IMR-90 (cell line): ENCODE measurements around the gene SLF2. TPM values are rescaled to one million over a fixed set of nuclear protein-coding genes. Genes with fewer than 3 reads are reported as not detected.

Experiments used
- ATAC-seq: fragments of 200-7000 bp; cut with Tn5 transposase; 2 replicates; pipeline ENCODE4 v1.9.1; 2020; ENCODE audit warnings: low read depth, mild to moderate bottlenecking, moderate library complexity
- BruUV-seq: library from RNA; stranded (reverse); fragments of 400-500 nt; replicated peaks from 2 replicates; lab custom pipeline; 2021; lab: Mats Ljungman, UMichigan
- CTCF ChIA-PET: fragments of 300-600 bp; formaldehyde crosslinking; extraction: SDS; loops from one replicate; lab custom pipeline; 2021; ENCODE audit warnings: antibody characterized with exemption; lab: Yijun Ruan, JAX
- POLR2A ChIA-PET: fragments of 300-600 bp; sonication (Branson Sonifier 250); formaldehyde crosslinking; loops from one replicate; lab custom pipeline; 2022; ENCODE audit warnings: antibody characterized with exemption; ENCODE audit not compliant: unreplicated experiment; lab: Charles Lee
- DNase-seq: peaks from one replicate; pipeline ENCODE4 v3.0.0; 2013
- H2AFZ ChIP-seq: replicated peaks from 2 replicates; pipeline ENCODE3; 2013; ENCODE audit warnings: low read length, mild to moderate bottlenecking; ENCODE audit not compliant: poor library complexity
- H2AK5ac ChIP-seq: 2 replicates; pipeline ENCODE4 v1.6.1; 2013; ENCODE audit warnings: low read depth, low read length, inconsistent platforms
- H2AK9ac ChIP-seq: replicated peaks from 2 replicates; pipeline ENCODE3; 2013; ENCODE audit warnings: mild to moderate bottlenecking, low read depth, low read length, moderate library complexity; ENCODE audit not compliant: poor library complexity
- H2BK120ac ChIP-seq: 2 replicates; pipeline ENCODE4 v1.6.1; 2013; ENCODE audit warnings: low read depth, low read length, inconsistent platforms
- H2BK15ac ChIP-seq: 3 replicates; pipeline ENCODE4 v1.6.1; 2013; ENCODE audit warnings: low read depth, low read length, inconsistent platforms
- H2BK20ac ChIP-seq: 2 replicates; pipeline ENCODE4 v1.6.1; 2013; ENCODE audit warnings: low read depth, mild to moderate bottlenecking, inconsistent platforms, low read length, moderate library complexity
- H2BK5ac ChIP-seq: 2 replicates; pipeline ENCODE4 v1.6.1; 2013; ENCODE audit warnings: mild to moderate bottlenecking, low read depth, low read length, inconsistent platforms; ENCODE audit not compliant: poor library complexity, severe bottlenecking
- H3K14ac ChIP-seq: replicated peaks from 2 replicates; pipeline ENCODE4 v1.6.1; 2013; ENCODE audit warnings: low read depth, low read length, inconsistent platforms
- H3K18ac ChIP-seq: 2 replicates; pipeline ENCODE4 v1.6.1; 2013; ENCODE audit warnings: low read depth, low read length, control low read depth
- H3K23ac ChIP-seq: 2 replicates; pipeline ENCODE4 v1.6.1; 2013; ENCODE audit warnings: low read depth, low read length, inconsistent platforms
- H3K27ac ChIP-seq: 2 replicates; pipeline ENCODE4 v1.5.1; 2013; ENCODE audit warnings: mild to moderate bottlenecking, control low read depth, low read length; ENCODE audit not compliant: insufficient read depth
- H3K27me3 ChIP-seq: 2 replicates; pipeline ENCODE4 v1.6.1; 2013; ENCODE audit warnings: low read length; ENCODE audit not compliant: control insufficient read depth, insufficient read depth
- H3K36me3 ChIP-seq: 2 replicates; pipeline ENCODE4 v1.6.1; 2013; ENCODE audit warnings: low read length, mixed read lengths; ENCODE audit not compliant: control insufficient read depth, insufficient read depth
- H3K4ac ChIP-seq: 2 replicates; pipeline ENCODE4 v1.6.1; 2013; ENCODE audit warnings: low read depth, low read length, inconsistent platforms
- H3K4me1 ChIP-seq: 2 replicates; pipeline ENCODE4 v1.6.1; 2013; ENCODE audit warnings: low read length, mixed read lengths; ENCODE audit not compliant: control insufficient read depth, insufficient read depth
- H3K4me2 ChIP-seq: 2 replicates; pipeline ENCODE4 v1.6.1; 2013; ENCODE audit warnings: low read depth, mild to moderate bottlenecking, control low read depth, low read length, moderate library complexity
- H3K4me3 ChIP-seq: 2 replicates; pipeline ENCODE4 v1.5.1; 2013; ENCODE audit warnings: low read depth, mild to moderate bottlenecking, control low read depth, low read length, moderate library complexity; ENCODE audit not compliant: insufficient read depth
- H3K56ac ChIP-seq: 2 replicates; pipeline ENCODE4 v1.6.1; 2013; ENCODE audit warnings: low read length, inconsistent platforms; ENCODE audit not compliant: insufficient read depth; ENCODE audit errors: extremely low read depth
- H3K79me1 ChIP-seq, 2 experiments: 2 replicates each; pipeline ENCODE4 v1.6.1; 2013; ENCODE audit warnings: low read length in 2 of 2, inconsistent platforms in 1 of 2, low read depth in 1 of 2
- H3K9ac ChIP-seq: 2 replicates; pipeline ENCODE4 v1.6.1; 2013; ENCODE audit warnings: low read depth, low read length, control low read depth
- H3K9me1 ChIP-seq: 2 replicates; pipeline ENCODE4 v1.6.1; 2013; ENCODE audit warnings: low read length, inconsistent platforms; ENCODE audit not compliant: insufficient read depth
- H3K9me3 ChIP-seq: 2 replicates; pipeline ENCODE4 v1.6.1; 2013; ENCODE audit warnings: low read length; ENCODE audit not compliant: control insufficient read depth, insufficient read depth
- H4K20me1 ChIP-seq: 2 replicates; pipeline ENCODE4 v1.6.1; 2013; ENCODE audit warnings: low read length, inconsistent platforms; ENCODE audit not compliant: insufficient read depth
- H4K5ac ChIP-seq: 2 replicates; pipeline ENCODE4 v1.6.1; 2013; ENCODE audit warnings: mild to moderate bottlenecking, low read depth, low read length, control low read depth
- H4K8ac ChIP-seq, 2 experiments: 2 replicates each; pipeline ENCODE4 v1.6.1; 2013; ENCODE audit warnings: low read depth in 2 of 2, low read length in 2 of 2, control low read depth in 1 of 2, inconsistent platforms in 1 of 2
- H4K91ac ChIP-seq: 2 replicates; pipeline ENCODE4 v1.6.1; 2013; ENCODE audit warnings: low read depth, low read length, inconsistent platforms; ENCODE audit not compliant: insufficient read depth
- BHLHE40 ChIP-seq: fragments of 150-350 bp; IDR thresholded peaks from 2 replicates; pipeline ENCODE4 v1.6.1; 2016; ENCODE audit warnings: mild to moderate bottlenecking, low read depth, low read length
- CEBPB ChIP-seq: IDR thresholded peaks from 2 replicates; pipeline ENCODE4 v1.6.1; 2012; ENCODE audit warnings: low read depth, low read length, improper control_type of control experiment
- CHD1 ChIP-seq: IDR thresholded peaks from 2 replicates; pipeline ENCODE4 v1.6.1; 2012; ENCODE audit warnings: low read depth, low read length, improper control_type of control experiment
- CTCF ChIP-seq: conservative IDR thresholded peaks from 2 replicates; pipeline ENCODE4 v1.5.1; 2012; ENCODE audit warnings: mild to moderate bottlenecking, low read depth, low read length, improper control_type of control experiment
- FOS ChIP-seq: fragments of 150-350 bp; IDR thresholded peaks from 2 replicates; pipeline ENCODE4 v1.6.1; 2016; ENCODE audit warnings: low read depth, low read length
- MAFK ChIP-seq: IDR thresholded peaks from 2 replicates; pipeline ENCODE4 v1.6.1; 2012; ENCODE audit warnings: low read depth, low read length, improper control_type of control experiment
- MAZ ChIP-seq: IDR thresholded peaks from 2 replicates; pipeline ENCODE4 v1.6.1; 2012; ENCODE audit warnings: low read depth, mild to moderate bottlenecking, low read length, improper control_type of control experiment, moderate library complexity, borderline replicate concordance
- MXI1 ChIP-seq: IDR thresholded peaks from 2 replicates; pipeline ENCODE4 v1.6.1; 2012; ENCODE audit warnings: low read depth, mild to moderate bottlenecking, low read length, moderate library complexity, borderline replicate concordance
- NFE2L2 ChIP-seq: fragments of 150-350 bp; IDR thresholded peaks from 2 replicates; pipeline ENCODE4 v1.6.1; 2016; ENCODE audit warnings: low read depth, mild to moderate bottlenecking, low read length
- POLR2A ChIP-seq: IDR thresholded peaks from 2 replicates; pipeline ENCODE4 v1.6.1; 2012; ENCODE audit warnings: mild to moderate bottlenecking, low read depth, low read length
- RAD21 ChIP-seq: IDR thresholded peaks from 2 replicates; pipeline ENCODE4 v1.6.1; 2012; ENCODE audit warnings: low read length, improper control_type of control experiment
- RCOR1 ChIP-seq: IDR thresholded peaks from 2 replicates; pipeline ENCODE4 v1.6.1; 2012; ENCODE audit warnings: mild to moderate bottlenecking, low read length, improper control_type of control experiment; ENCODE audit not compliant: insufficient replicate concordance
- RFX5 ChIP-seq: IDR thresholded peaks from 2 replicates; pipeline ENCODE4 v1.8.0; 2012; ENCODE audit warnings: low read depth, mild to moderate bottlenecking, low read length, moderate library complexity
- SMC3 ChIP-seq: fragments of 150-350 bp; IDR thresholded peaks from 2 replicates; pipeline ENCODE4 v1.6.1; 2016; ENCODE audit warnings: low read depth, mild to moderate bottlenecking, antibody characterized with exemption, low read length, moderate library complexity
- WGBS, 2 experiments: methylation state at CpG; one replicate each; pipeline versions ENCODE4 v1.1.5 to v1.1.7; 2013; ENCODE audit warnings: missing lambda C conversion rate in 2 of 2; ENCODE audit not compliant: insufficient read length in 1 of 2; ENCODE audit errors: extremely low coverage in 2 of 2; 5-methylcytosine and 5-hydroxymethylcytosine counted together
- dilution Hi-C: fragments of 300-500 bp; cut with HindIII; formaldehyde crosslinking; loops from one replicate; pipeline ENCODE4 v1.14.3; 2018; ENCODE audit warnings: low sequenced_read_pairs; ENCODE audit not compliant: unreplicated experiment
- in situ Hi-C: fragments of 300-500 bp; cut with MboI; formaldehyde crosslinking; loops from 3 replicates; pipeline ENCODE4 v1.14.3; 2019; ENCODE audit warnings: low sequenced_read_pairs, inconsistent platforms, mixed read lengths
- intact Hi-C: fragments of 100-400 bp; cut with micrococcal nuclease; formaldehyde crosslinking; loops from 2 replicates; pipeline ENCODE4 v1.10.0; 2022
- polyA plus RNA-seq, 3 experiments: library from polyadenylated mRNA; depleted of rRNA; stranded (reverse); fragments of >200 nt; gene quantifications; 2 replicates each; pipeline ENCODE4 v1.2.3, GENCODE V29; 2012; ENCODE audit warnings: low replicate concordance in 1 of 3
- total RNA-seq: library from RNA; depleted of rRNA; stranded (reverse); fragments of >200 nt; gene quantifications from 2 replicates; pipeline ENCODE4 v1.2.3, GENCODE V29; 2012
- TF ChIP-seq, protein P1 (sequence below): fragments of 150-350 bp; IDR thresholded peaks from 2 replicates; pipeline ENCODE4 v1.6.1; 2017; ENCODE audit warnings: mild to moderate bottlenecking, antibody characterized with exemption, low read length, low read depth
- TF ChIP-seq, protein P2 (sequence below): fragments of 150-350 bp; IDR thresholded peaks from 2 replicates; pipeline ENCODE4 v1.6.1; 2016; ENCODE audit warnings: low read depth, mild to moderate bottlenecking, low read length, moderate library complexity, borderline replicate concordance

Gene SLF2
- total and polyA plus RNA-seq, 2 of the 4 experiments (the other 2 are of a cell fraction): 8.5 to 21.7 TPM

DNA sequence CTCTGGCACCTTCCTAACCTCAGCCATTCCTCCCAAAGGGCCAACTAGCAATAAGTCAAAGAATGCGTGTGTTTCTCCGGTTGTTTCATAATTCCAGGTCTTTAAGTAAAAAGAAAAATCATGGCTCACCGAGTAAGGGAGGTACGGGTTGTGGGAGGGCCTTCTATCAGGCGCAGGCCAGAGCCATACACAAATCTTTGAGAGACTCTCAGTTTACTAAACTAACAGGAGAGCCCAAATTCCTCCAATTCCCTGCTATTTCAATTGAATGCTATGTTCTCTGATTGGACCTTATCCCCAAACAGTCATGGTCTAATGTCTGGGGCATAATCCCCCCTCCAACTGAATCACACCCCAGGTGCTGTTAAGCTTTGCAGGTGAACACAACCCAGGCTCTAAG lies 26.2 kb upstream of the SLF2 start:
- intact Hi-C loops: no loop called here
- H2BK20ac ChIP-seq: peak overlapping the region; percentile 20; the same call in 1 of the 2 replicates

More for the DNA sequence above, 26.2 kb upstream of the SLF2 start:
- H3K79me1 ChIP-seq: peaks cover 0 to 9% of the 10 kb centered on the region in 2 experiments; a peak in 2 of 4 replicates
- no peaks in the 10 kb centered on the region for H4K20me1 ChIP-seq
- no peak overlapping the region for H2AK9ac ChIP-seq
- no peak overlapping the region for H3K14ac ChIP-seq
- H3K9me1 ChIP-seq: peaks cover 15% of the 10 kb centered on the region
- peak overlapping the region; percentile 3; the same call in 1 of the 2 replicates for H3K18ac ChIP-seq
- no peak overlapping the region for H2AFZ ChIP-seq
- in situ Hi-C loops (loop anchor here (25.0 kb wide), 1 partner anchor 549 kb away; the partner anchor contains the start of genes PKD2L1 and SCD), dilution Hi-C loops (no loop called here)
- no peak for ATAC-seq
- ChIA-PET POLR2A (no interaction called here), CTCF (no interaction called here)
- DNase-seq: no peak
- peak overlapping the region; percentile 21; the same call in 1 of the 2 replicates for H4K5ac ChIP-seq
- no peak overlapping the region for H2BK120ac ChIP-seq
- no peak for TF ChIP-seq FOS
- no peak for TF ChIP-seq POLR2A
- no peak for TF ChIP-seq CTCF
- no peak for TF ChIP-seq RAD21
- no peak for TF ChIP-seq CEBPB
- TF ChIP-seq MXI1: no peak
- TF ChIP-seq MAFK: no peak
- TF ChIP-seq MAZ: no peak
- TF ChIP-seq, protein P1, sequence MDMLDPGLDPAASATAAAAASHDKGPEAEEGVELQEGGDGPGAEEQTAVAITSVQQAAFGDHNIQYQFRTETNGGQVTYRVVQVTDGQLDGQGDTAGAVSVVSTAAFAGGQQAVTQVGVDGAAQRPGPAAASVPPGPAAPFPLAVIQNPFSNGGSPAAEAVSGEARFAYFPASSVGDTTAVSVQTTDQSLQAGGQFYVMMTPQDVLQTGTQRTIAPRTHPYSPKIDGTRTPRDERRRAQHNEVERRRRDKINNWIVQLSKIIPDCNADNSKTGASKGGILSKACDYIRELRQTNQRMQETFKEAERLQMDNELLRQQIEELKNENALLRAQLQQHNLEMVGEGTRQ: no peak
- TF ChIP-seq CHD1: no peak
- no peak for TF ChIP-seq RFX5
- TF ChIP-seq BHLHE40: no peak
- no peak for TF ChIP-seq SMC3
- TF ChIP-seq RCOR1: no peak
- TF ChIP-seq, protein P2, sequence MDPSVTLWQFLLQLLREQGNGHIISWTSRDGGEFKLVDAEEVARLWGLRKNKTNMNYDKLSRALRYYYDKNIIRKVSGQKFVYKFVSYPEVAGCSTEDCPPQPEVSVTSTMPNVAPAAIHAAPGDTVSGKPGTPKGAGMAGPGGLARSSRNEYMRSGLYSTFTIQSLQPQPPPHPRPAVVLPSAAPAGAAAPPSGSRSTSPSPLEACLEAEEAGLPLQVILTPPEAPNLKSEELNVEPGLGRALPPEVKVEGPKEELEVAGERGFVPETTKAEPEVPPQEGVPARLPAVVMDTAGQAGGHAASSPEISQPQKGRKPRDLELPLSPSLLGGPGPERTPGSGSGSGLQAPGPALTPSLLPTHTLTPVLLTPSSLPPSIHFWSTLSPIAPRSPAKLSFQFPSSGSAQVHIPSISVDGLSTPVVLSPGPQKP: no peak
- TF ChIP-seq NFE2L2: no peak
- H4K91ac ChIP-seq: no peak overlapping the region
- H2BK15ac ChIP-seq: 0 out of 3 replicates have a peak overlapping the region, but pooled peaks have one; percentile 30
- H2BK5ac ChIP-seq: no peak overlapping the region
- no peak overlapping the region for H3K9ac ChIP-seq
- peak overlapping the region; percentile 35; the same call in 1 of the 2 replicates for H2AK5ac ChIP-seq
- no TSS peak for BruUV-seq
- no peak overlapping the region; a peak in 1 of 4 replicates for H4K8ac ChIP-seq
- H3K4me2 ChIP-seq: no peak overlapping the region
- no peak overlapping the region for H3K56ac ChIP-seq
- no peaks in the 10 kb centered on the region for H3K36me3 ChIP-seq
- H3K23ac ChIP-seq: no peak overlapping the region
- H3K4me3 ChIP-seq: no peak overlapping the region
- WGBS, 2 experiments: no CpG with 5 or more reads among the region's 5 CpGs
- peaks cover 42% of the 10 kb centered on the region for H3K4me1 ChIP-seq
- H3K4ac ChIP-seq: peak overlapping the region; percentile 24; the same call in 1 of the 2 replicates
- 0 out of 2 replicates have a peak overlapping the region, but pooled peaks have one; percentile 18 for H3K27ac ChIP-seq
- H3K9me3 ChIP-seq: no peaks in the 10 kb centered on the region
- H3K27me3 ChIP-seq: no peaks in the 10 kb centered on the region
